GM13977 (cell line): ENCODE data around the gene PRUNE1.

Experiments used
- DNase-seq: peaks from one replicate; pipeline ENCODE4 v3.0.0; 2012; ENCODE audit warnings: low spot score
- in situ Hi-C: fragments of 300-500 bp; cut with MboI; formaldehyde crosslinking; loops from one replicate; pipeline ENCODE4 v1.12.0; 2022; ENCODE audit warnings: low sequenced_read_pairs, low pct_unique_long_range_greater_than_20kb, mixed read lengths, inconsistent platforms; ENCODE audit not compliant: unreplicated experiment
- TF ChIP-seq, protein P1 (sequence below): IDR thresholded peaks from 2 replicates; pipeline ENCODE4 v1.5.1; 2012; ENCODE audit warnings: mild to moderate bottlenecking, control low read depth; ENCODE audit not compliant: insufficient read depth; ENCODE audit errors: extremely low read depth, missing control alignments

PRUNE1 gene

DNA sequence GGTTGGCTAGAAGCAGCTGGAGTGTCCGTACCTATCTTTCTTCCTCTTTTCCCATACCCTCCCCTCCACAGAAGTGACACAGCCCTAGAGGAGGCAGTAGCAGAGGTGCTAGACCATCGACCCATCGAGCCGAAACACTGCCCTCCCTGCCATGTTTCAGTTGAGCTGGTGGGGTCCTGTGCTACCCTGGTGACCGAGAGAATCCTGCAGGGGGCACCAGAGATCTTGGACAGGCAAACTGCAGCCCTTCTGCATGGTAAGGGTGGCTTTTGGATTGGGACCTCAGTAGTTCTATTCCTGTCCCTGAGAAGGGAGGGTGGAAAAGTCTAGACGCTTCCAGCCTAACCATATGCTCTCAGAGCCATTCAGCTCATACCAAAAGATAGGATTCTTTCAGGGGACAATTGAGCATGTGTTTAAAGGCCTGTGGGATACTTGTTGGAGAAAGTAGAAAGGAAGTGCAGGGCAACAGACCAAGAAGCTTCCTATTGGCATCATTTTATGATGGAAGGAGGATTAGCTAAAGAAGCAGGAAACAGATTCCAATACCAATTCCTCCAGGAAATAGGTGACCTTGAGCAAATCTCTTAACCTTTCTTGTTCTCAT is 16.4 kb downstream of the PRUNE1 start:
- in situ Hi-C loops = no loop called here
- TF ChIP-seq, protein P1, sequence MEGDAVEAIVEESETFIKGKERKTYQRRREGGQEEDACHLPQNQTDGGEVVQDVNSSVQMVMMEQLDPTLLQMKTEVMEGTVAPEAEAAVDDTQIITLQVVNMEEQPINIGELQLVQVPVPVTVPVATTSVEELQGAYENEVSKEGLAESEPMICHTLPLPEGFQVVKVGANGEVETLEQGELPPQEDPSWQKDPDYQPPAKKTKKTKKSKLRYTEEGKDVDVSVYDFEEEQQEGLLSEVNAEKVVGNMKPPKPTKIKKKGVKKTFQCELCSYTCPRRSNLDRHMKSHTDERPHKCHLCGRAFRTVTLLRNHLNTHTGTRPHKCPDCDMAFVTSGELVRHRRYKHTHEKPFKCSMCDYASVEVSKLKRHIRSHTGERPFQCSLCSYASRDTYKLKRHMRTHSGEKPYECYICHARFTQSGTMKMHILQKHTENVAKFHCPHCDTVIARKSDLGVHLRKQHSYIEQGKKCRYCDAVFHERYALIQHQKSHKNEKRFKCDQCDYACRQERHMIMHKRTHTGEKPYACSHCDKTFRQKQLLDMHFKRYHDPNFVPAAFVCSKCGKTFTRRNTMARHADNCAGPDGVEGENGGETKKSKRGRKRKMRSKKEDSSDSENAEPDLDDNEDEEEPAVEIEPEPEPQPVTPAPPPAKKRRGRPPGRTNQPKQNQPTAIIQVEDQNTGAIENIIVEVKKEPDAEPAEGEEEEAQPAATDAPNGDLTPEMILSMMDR = peak; percentile 84
- DNase-seq = peak; percentile 82

DNA sequence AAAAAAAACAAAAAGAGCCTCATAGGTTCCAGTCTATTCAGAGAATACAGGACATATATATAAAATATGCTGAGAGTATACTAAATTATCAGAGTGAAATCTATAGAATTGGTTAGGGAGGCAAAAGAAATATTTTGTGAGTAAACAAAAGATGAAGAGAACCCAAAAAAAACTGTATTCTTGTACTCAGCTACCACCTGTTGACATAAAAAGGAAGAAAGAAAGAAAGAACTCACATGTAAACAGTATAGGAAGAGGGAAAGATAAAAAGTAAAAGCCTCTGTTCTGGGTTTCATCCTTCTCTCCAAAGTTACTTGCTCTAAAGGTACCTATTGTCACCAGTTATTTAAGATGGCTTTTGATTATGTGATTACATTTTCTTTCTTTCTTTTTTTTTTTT is 18.2 kb downstream of the PRUNE1 start:
- no peak for DNase-seq
- in situ Hi-C loops = no loop called here

DNA sequence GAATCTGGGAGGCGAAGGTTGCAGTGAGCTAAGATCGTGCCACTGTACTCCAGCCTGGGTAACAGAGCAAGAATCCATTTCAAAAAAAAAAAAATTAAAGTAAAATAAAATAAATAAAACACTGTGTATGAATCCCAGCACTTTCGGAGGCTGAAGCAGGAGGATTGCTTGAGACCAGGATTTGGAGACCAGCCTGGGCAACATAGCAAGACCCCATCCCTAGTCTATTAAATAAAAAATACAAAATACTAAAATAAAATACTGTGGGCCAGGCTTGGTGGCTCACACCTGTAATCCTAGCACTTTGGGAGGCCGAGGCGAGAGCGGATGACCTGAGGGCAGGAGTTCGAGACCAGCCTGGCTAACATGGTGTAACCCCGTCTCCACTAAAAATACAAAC is 23.9 kb downstream of the PRUNE1 start:
- DNase-seq = no peak
- in situ Hi-C loops = no loop called here
- TF ChIP-seq, protein P1 = no peak

More for the DNA sequence above, 18.2 kb downstream of the PRUNE1 start:
- TF ChIP-seq, protein P1 = no peak

DNA sequence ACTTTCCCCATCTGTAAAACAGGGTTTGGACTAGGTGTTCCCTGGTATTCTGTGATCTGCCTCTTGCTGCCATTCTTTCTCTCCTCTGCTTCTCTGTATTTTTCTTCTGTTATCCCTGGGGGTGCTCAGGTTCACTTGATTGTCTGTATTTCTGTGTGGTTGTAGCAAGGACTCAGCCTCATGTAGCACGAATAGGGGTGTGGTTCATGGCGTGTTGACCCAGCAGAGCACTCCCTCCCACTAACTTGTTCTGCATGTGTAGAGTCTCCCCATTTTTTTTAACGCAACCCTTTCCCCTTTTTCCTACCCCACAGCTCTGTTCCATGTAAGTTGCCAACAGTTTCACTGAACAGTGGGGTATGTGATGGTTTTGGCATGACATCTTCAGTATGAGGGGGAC is 26.9 kb downstream of the PRUNE1 start:
- in situ Hi-C loops = no loop called here
- TF ChIP-seq, protein P1 = no peak

DNA sequence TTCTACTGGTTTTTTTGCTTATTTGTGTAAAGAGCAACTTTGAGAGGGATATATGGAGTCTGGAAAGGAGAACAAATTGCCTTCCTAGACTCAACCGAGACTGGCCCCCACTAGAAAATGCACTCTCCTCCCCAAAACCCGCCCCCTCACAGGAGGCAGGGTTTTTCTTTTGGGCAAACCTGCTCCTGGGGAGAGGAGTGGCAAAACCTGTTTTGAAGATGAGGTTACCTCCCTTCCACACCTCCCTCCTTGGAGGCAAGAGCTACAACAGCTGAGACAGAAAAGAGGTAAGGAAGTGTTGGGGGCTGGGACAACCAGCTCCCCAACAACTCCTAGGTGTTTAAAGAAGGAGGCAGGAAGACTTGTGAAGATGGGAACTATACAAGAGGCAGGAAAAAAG is 28.1 kb downstream of the PRUNE1 start, which contains the start of gene BNIPL:
BNIPL (plus strand) TSS at position 231 of the 400 bp plus-strand sequence; CDS start at position 371, 140 bp downstream.
- TF ChIP-seq, protein P1 = no peak
- no peak for DNase-seq
- in situ Hi-C loops = no loop called here

More for the DNA sequence above, 26.9 kb downstream of the PRUNE1 start:
- no peak for DNase-seq

DNA sequence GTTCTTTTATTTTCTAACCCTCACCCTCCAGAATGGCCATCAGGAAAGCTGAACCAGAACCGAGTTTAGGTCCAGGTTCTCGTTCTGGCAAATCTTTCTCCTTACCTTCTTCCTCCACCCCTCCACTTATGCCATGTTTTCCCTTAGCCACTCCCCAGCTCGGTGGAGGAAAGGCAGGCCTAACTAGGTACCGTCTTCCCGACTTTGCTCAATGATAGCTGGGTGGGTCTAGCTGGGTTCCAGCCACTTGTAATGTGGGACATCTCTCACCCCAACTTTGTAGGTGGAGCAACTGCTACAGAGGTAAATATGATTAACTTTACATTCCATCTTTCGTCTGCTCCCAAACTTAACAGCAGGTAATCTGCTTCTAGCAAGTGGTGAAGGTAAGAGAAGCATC is 28.8 kb downstream of the PRUNE1 start:
- TF ChIP-seq, protein P1 = no peak
- in situ Hi-C loops = no loop called here
- DNase-seq = no peak
